GM12878 (cell line): Measurements from ENCODE around the gene RDH16. TPM values are rescaled to one million over a fixed set of nuclear protein-coding genes. Genes with fewer than 3 reads are reported as not detected.

Experiments
- ATAC-seq: fragments of 200-7000 bp; cut with Tn5 transposase; 3 replicates; pipeline ENCODE4 v1.9.1; 2020; ENCODE audit warnings: mild to moderate bottlenecking, moderate library complexity
- BruUV-seq: library from RNA; stranded (reverse); fragments of 400-500 nt; replicated peaks from 2 replicates; lab custom pipeline; 2021; lab: Mats Ljungman, UMichigan
- CTCF ChIA-PET: fragments of 300-600 bp; sonication (Branson Sonifier 250); formaldehyde crosslinking; extraction: SDS; loops from one replicate; lab custom pipeline; 2021; ENCODE audit warnings: inconsistent platforms; lab: Yijun Ruan, JAX
- POLR2A ChIA-PET: fragments of 350-600 bp; formaldehyde crosslinking; extraction: SDS; loops from one replicate; lab custom pipeline; 2021; ENCODE audit warnings: inconsistent platforms; lab: Charles Lee
- RAD21 ChIA-PET: fragments of 300-600 bp; sonication (Branson Sonifier 250); formaldehyde crosslinking; loops from one replicate; lab custom pipeline; 2023; ENCODE audit warnings: antibody characterized with exemption; ENCODE audit not compliant: unreplicated experiment; lab: Charles Lee
- SMC1A ChIA-PET: fragments of 300-600 bp; sonication (Branson Sonifier 250); formaldehyde crosslinking; loops from one replicate; lab custom pipeline; 2023; ENCODE audit not compliant: unreplicated experiment, uncharacterized antibody; lab: Charles Lee
- DNase-seq: peaks from one replicate; pipeline ENCODE4 v3.0.0-alpha.2; 2011; ENCODE audit warnings: low read depth, low spot score
- FAIRE-seq: peaks from 3 replicates; lab custom pipeline; 2011; peaks lifted over from hg19 to GRCh38; lab: Jason Lieb, UNC
- H2AFZ ChIP-seq: 2 replicates; pipeline ENCODE4 v1.6.0; 2011; ENCODE audit warnings: low read depth, low read length, control low read depth; ENCODE audit not compliant: control insufficient read depth
- H3K27ac ChIP-seq: 2 replicates; pipeline ENCODE4 v1.5.1; 2011; ENCODE audit warnings: control low read depth; ENCODE audit not compliant: control insufficient read depth, insufficient read depth
- H3K27me3 ChIP-seq, 2 experiments: replicated peaks in 1 of 2; 2 replicates each; pipeline versions ENCODE4 v1.6.0 to v1.6.1; 2011; ENCODE audit warnings: low read length in 1 of 2; ENCODE audit not compliant: control insufficient read depth in 2 of 2, insufficient read depth in 2 of 2
- H3K36me3 ChIP-seq, 2 experiments: 2 replicates each; pipeline ENCODE4 v1.5.1; 2011; ENCODE audit warnings: low read length in 1 of 2; ENCODE audit not compliant: control insufficient read depth in 2 of 2, insufficient read depth in 2 of 2
- H3K4me1 ChIP-seq: 2 replicates; pipeline ENCODE4 v1.6.1; 2011; ENCODE audit warnings: mild to moderate bottlenecking, low read length, moderate library complexity, mixed read lengths; ENCODE audit not compliant: control insufficient read depth, insufficient read depth
- H3K4me2 ChIP-seq: 2 replicates; pipeline ENCODE4 v1.6.0; 2011; ENCODE audit warnings: control low read depth; ENCODE audit not compliant: control insufficient read depth, insufficient read depth
- H3K4me3 ChIP-seq: fragments of 200-600 bp; sonication (generic); 2 replicates; pipeline ENCODE4 v1.5.1; 2016
- H3K79me2 ChIP-seq: 2 replicates; pipeline ENCODE4 v1.6.0; 2011; ENCODE audit warnings: low read length; ENCODE audit not compliant: control insufficient read depth, insufficient read depth
- H3K9ac ChIP-seq: 2 replicates; pipeline ENCODE4 v1.8.0; 2011; ENCODE audit warnings: low read length, control low read depth, mixed read lengths; ENCODE audit not compliant: control insufficient read depth, insufficient read depth
- H3K9me3 ChIP-seq: replicated peaks from 3 replicates; pipeline ENCODE4 v1.5.1; 2011; ENCODE audit warnings: mild to moderate bottlenecking, low read length; ENCODE audit not compliant: control insufficient read depth, insufficient read depth
- H4K20me1 ChIP-seq: 2 replicates; pipeline ENCODE4 v1.6.0; 2011; ENCODE audit not compliant: control insufficient read depth, insufficient read depth
- CEBPB ChIP-seq, 2 experiments: fragments of 150-350 bp in 1 of 2; IDR thresholded peaks; 2 replicates each; pipeline ENCODE4 v1.6.1; 2012 to 2014; ENCODE audit warnings: low read depth in 2 of 2, low read length in 2 of 2, borderline replicate concordance in 1 of 2, inconsistent platforms in 1 of 2
- CHD2 ChIP-seq: IDR thresholded peaks from 2 replicates; pipeline ENCODE4 v1.6.1; 2011; ENCODE audit warnings: low read depth, low read length, improper control_type of control experiment, borderline replicate concordance
- NBN ChIP-seq: fragments of 450-650 bp; IDR thresholded peaks from 2 replicates; pipeline ENCODE4 v1.6.1; 2016
- NFYA ChIP-seq: IDR thresholded peaks from 2 replicates; pipeline ENCODE4 v1.6.1; 2011; ENCODE audit warnings: low read depth, mild to moderate bottlenecking, low read length, improper control_type of control experiment, borderline replicate concordance
- RCOR1 ChIP-seq: conservative IDR thresholded peaks from 2 replicates; pipeline ENCODE4 v1.6.1; 2012; ENCODE audit warnings: low read depth, low read length, improper control_type of control experiment
- SIX5 ChIP-seq: IDR thresholded peaks from 2 replicates; pipeline ENCODE4 v1.6.1; 2011; ENCODE audit warnings: mild to moderate bottlenecking, low read depth, low read length, moderate library complexity; ENCODE audit not compliant: severe bottlenecking
- SMAD1 ChIP-seq: fragments of 450-650 bp; IDR thresholded peaks from 2 replicates; pipeline ENCODE4 v1.6.1; 2018; ENCODE audit warnings: mild to moderate bottlenecking, low read depth; ENCODE audit not compliant: partially characterized antibody
- SREBF2 ChIP-seq: IDR thresholded peaks from 2 replicates; pipeline ENCODE4 v1.6.1; 2012; ENCODE audit warnings: mild to moderate bottlenecking, low read length
- SRF ChIP-seq, 2 experiments: IDR thresholded peaks; 2 replicates each; pipeline ENCODE4 v1.6.1; 2011; ENCODE audit warnings: low read depth in 2 of 2, low read length in 2 of 2, mild to moderate bottlenecking in 1 of 2, moderate library complexity in 1 of 2
- YBX1 ChIP-seq: fragments of 450-650 bp; IDR thresholded peaks from 2 replicates; pipeline ENCODE4 v1.6.1; 2016; ENCODE audit warnings: antibody characterized with exemption
- WGBS: methylation state at CpG from one replicate; pipeline ENCODE4 v1.1.6; 2016; ENCODE audit warnings: low lambda C conversion rate; ENCODE audit not compliant: insufficient replicate concordance, insufficient coverage; ENCODE audit errors: missing lambda C conversion rate; 5-methylcytosine and 5-hydroxymethylcytosine counted together
- in situ Hi-C: fragments of 300-500 bp; cut with MboI; formaldehyde crosslinking; loops from 9 replicates; pipeline ENCODE4 v1.14.3; 2018; ENCODE audit warnings: mixed read lengths
- intact Hi-C: fragments of 100-400 bp; cut with micrococcal nuclease; formaldehyde crosslinking; loops from one replicate; pipeline ENCODE4 v1.14.2; 2022; ENCODE audit not compliant: unreplicated experiment
- polyA plus RNA-seq, 11 experiments: library from polyadenylated mRNA; depleted of rRNA in 4 of 11; unstranded in 6 of 11; stranded (reverse) in 5 of 11; fragments of >200 nt; fragmentation: Nextera tagmentation in 4 of 11; fragmentation: Illumina TruSeq in 1 of 11; extraction: Ambion mirVana in 4 of 11; extraction: Trizol in 1 of 11; gene quantifications; 1 replicate in 1 of 11; 2 replicates in 10 of 11; pipeline versions ENCODE4 v1.2.1 to v1.2.3, GENCODE V29; 2011 to 2016; ENCODE audit warnings: inconsistent platforms in 2 of 11, missing spikeins in 2 of 11, low read depth in 1 of 11
- total RNA-seq, 4 experiments: library from RNA; depleted of rRNA in 3 of 4; stranded (reverse); fragments of >200 nt in 3 of 4; fragmentation: Illumina TruSeq in 1 of 4; extraction: Trizol in 1 of 4; gene quantifications; 2 replicates each; pipeline versions ENCODE4 v1.2.1 to v1.2.3, GENCODE V29; 2013 to 2021
- TF ChIP-seq, protein P1 (sequence below): IDR thresholded peaks from 2 replicates; pipeline ENCODE4 v1.6.1; 2011; ENCODE audit warnings: borderline replicate concordance, low read depth, mild to moderate bottlenecking, moderate library complexity, low read length; ENCODE audit not compliant: insufficient read depth, poor library complexity, severe bottlenecking

Gene RDH16
- total and polyA plus RNA-seq, 10 of the 15 experiments (the other 5 are each of a cell fraction or from before 2014, with no cell fraction given), result 0.04 to 0.31 (median 0.06) TPM

DNA sequence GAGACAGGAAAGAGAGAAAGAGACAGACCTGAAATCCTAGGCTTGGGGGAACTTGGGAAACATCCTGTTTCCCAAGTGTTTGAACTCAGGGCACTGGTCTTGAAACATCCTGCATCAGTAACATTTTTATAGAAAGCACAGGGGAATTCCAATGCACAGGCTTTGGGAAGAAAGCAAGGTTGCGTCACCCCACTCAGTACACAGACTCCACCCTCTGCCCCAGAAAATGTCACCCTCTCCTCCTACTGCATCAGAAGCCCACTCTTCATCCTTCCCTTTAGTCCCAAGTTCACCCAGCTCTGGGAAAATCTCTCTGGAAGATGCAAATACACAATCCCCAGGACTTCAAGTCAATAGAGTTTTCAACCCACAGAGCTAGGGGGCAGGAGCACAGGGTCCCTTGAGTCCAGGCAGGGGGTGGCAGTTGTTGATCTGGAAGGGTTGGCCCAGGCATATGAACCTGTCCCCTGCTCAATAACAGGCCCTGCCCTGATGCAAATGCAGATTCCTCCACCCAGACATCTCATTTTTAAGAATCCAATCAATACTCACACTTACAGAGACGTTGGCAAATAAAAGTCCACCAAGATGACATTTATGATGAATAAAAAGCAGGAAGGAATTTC lies 1.7 kb downstream of the RDH16 start:
- ATAC-seq (no peak), DNase-seq (no peak), FAIRE-seq (no peak)
- ChIA-PET RAD21 (no interaction called here), SMC1A (no interaction called here), POLR2A (no interaction called here), CTCF (interaction anchor here (1.0 kb wide), 1 partner anchor 45 kb away, joined by 3 read pairs; no protein-coding TSS in a partner anchor)
- H3K27ac ChIP-seq, result no peak overlapping the region
- H3K4me1 ChIP-seq, result no peaks in the 10 kb centered on the region
- no peak overlapping the region for H3K4me2 ChIP-seq
- no peaks in the 10 kb centered on the region; a peak in 3 of 4 replicates for H3K27me3 ChIP-seq
- WGBS, result 47% methylated on average over 2 of the region's 2 CpGs
- peaks cover 2% of the 10 kb centered on the region; the same call in 1 of the 3 replicates for H3K9me3 ChIP-seq
- H3K79me2 ChIP-seq, result no peaks in the 10 kb centered on the region
- no peak overlapping the region for H3K9ac ChIP-seq
- no peak overlapping the region for H3K4me3 ChIP-seq
- no TSS peak for BruUV-seq
- intact Hi-C loops, result no loop called here
- TF ChIP-seq SREBF2 (no peak), SRF (IDR thresholded peaks at IDR 0.05; ENCODE audit: low read depth in 2 of 2, low read length in 2 of 2) (no peak), NBN (no peak), RCOR1 (no peak), SMAD1 (no peak), CEBPB (IDR thresholded peaks at IDR 0.05; ENCODE audit: borderline replicate concordance in 1 of 2, low read depth in 2 of 2, low read length in 2 of 2) (no peak), SIX5 (no peak), NFYA (no peak), CHD2 (no peak), YBX1 (no peak)
- TF ChIP-seq, protein P1, sequence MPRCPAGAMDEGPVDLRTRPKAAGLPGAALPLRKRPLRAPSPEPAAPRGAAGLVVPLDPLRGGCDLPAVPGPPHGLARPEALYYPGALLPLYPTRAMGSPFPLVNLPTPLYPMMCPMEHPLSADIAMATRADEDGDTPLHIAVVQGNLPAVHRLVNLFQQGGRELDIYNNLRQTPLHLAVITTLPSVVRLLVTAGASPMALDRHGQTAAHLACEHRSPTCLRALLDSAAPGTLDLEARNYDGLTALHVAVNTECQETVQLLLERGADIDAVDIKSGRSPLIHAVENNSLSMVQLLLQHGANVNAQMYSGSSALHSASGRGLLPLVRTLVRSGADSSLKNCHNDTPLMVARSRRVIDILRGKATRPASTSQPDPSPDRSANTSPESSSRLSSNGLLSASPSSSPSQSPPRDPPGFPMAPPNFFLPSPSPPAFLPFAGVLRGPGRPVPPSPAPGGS, result no peak
- H2AFZ ChIP-seq, result no peak overlapping the region
- in situ Hi-C loops, result no loop called here
- H3K36me3 ChIP-seq, result no peaks in the 10 kb centered on the region
- H4K20me1 ChIP-seq, result no peaks in the 10 kb centered on the region
